Loucy (cell line): ENCODE data around the gene NSD1.

Source experiments
- H2AFZ ChIP-seq: fragments of 200-600 bp; sonication (generic); 2 replicates; pipeline ENCODE4 v1.6.0; 2016; ENCODE audit warnings: antibody characterized with exemption, mild to moderate bottlenecking, low read length, moderate library complexity
- H3F3A ChIP-seq: fragments of 200-600 bp; 2 replicates; pipeline ENCODE4 v1.6.0; 2016; ENCODE audit warnings: antibody characterized with exemption, low read depth, mild to moderate bottlenecking
- H3K27me3 ChIP-seq: fragments of 200-600 bp; sonication (generic); 2 replicates; pipeline ENCODE4 v1.6.1; 2014; ENCODE audit warnings: low read length, mild to moderate bottlenecking; ENCODE audit not compliant: insufficient read depth, poor library complexity, severe bottlenecking
- H3K36me3 ChIP-seq: fragments of 200-600 bp; sonication (generic); 2 replicates; pipeline ENCODE4 v1.6.1; 2016; ENCODE audit warnings: low read length; ENCODE audit not compliant: insufficient read depth
- H3K4me1 ChIP-seq: fragments of 200-600 bp; sonication (generic); 2 replicates; pipeline ENCODE4 v1.5.1; 2014; ENCODE audit warnings: low read length, mild to moderate bottlenecking; ENCODE audit not compliant: insufficient read depth, poor library complexity, severe bottlenecking
- H3K4me2 ChIP-seq: fragments of 200-600 bp; sonication (generic); 2 replicates; pipeline ENCODE4 v1.6.0; 2014; ENCODE audit warnings: antibody characterized with exemption, low read length, low read depth, mild to moderate bottlenecking; ENCODE audit not compliant: poor library complexity, severe bottlenecking
- H3K4me3 ChIP-seq: fragments of 200-600 bp; sonication (generic); 2 replicates; pipeline ENCODE4 v1.5.1; 2014; ENCODE audit warnings: low read length, mild to moderate bottlenecking, mixed read lengths; ENCODE audit not compliant: poor library complexity, severe bottlenecking
- H3K79me2 ChIP-seq: fragments of 200-600 bp; sonication (generic); 2 replicates; pipeline ENCODE4 v1.6.1; 2014; ENCODE audit warnings: low read length; ENCODE audit not compliant: insufficient read depth
- H3K9ac ChIP-seq: fragments of 200-600 bp; sonication (generic); 2 replicates; pipeline ENCODE4 v1.6.0; 2014; ENCODE audit warnings: mild to moderate bottlenecking, low read depth, low read length, moderate library complexity; ENCODE audit not compliant: poor library complexity, severe bottlenecking
- H3K9me2 ChIP-seq: fragments of 200-600 bp; sonication (generic); replicated peaks from 2 replicates; pipeline ENCODE4 v1.6.1; 2016; ENCODE audit warnings: low read depth, low read length, mixed read lengths
- H3K9me3 ChIP-seq: fragments of 200-600 bp; sonication (generic); 2 replicates; pipeline ENCODE4 v1.6.1; 2014; ENCODE audit warnings: mild to moderate bottlenecking, antibody characterized with exemption, low read length, low read depth; ENCODE audit not compliant: insufficient read depth
- H4K20me1 ChIP-seq: fragments of 200-600 bp; sonication (generic); 2 replicates; pipeline ENCODE4 v1.6.0; 2014; ENCODE audit warnings: antibody characterized with exemption, low read length, mild to moderate bottlenecking; ENCODE audit not compliant: insufficient read depth, poor library complexity, severe bottlenecking
- EZH2phosphoT487 ChIP-seq: fragments of 200-600 bp; IDR thresholded peaks from 2 replicates; pipeline ENCODE4 v1.6.1; 2018; ENCODE audit warnings: antibody characterized with exemption, mild to moderate bottlenecking, moderate library complexity, borderline replicate concordance
- TF ChIP-seq, protein P1 (sequence below): fragments of 200-600 bp; sonication (generic); conservative IDR thresholded peaks from 2 replicates; pipeline ENCODE4 v1.5.1; 2014; ENCODE audit warnings: mild to moderate bottlenecking, antibody characterized with exemption, low read length

Gene NSD1

DNA sequence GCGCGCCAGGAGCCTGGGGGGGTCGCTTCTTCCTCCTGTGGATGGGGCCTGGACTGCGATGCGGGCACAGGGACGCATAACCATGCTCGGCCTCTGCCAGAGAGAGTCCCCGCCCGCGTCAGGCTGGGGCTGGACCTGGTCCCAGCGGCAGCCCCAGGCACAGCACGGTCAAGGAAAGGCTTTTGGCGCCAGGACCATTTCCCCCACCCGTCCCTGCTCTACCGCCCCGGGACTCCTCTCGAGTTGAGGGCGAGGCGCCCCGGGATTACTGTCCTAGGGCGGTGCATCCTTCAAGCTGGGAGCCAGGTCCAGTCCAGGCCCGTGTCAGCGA is 177.8 kb downstream of the NSD1 start:
- Histone ChIP-seq H3K36me3 (no peaks in the 10 kb centered on the region; the same call in 1 of the 2 replicates), H4K20me1 (peaks cover 19% of the 10 kb centered on the region), H3K27me3 (no peaks in the 10 kb centered on the region), H3K79me2 (peaks cover 44% of the 10 kb centered on the region), H3F3A (no peaks in the 10 kb centered on the region), H3K9me3 (no peaks in the 10 kb centered on the region), H3K4me2 (peak overlapping the region; percentile 85), H3K9me2 (no peaks in the 10 kb centered on the region), H2AFZ (no peak overlapping the region), H3K4me1 (peaks cover 17% of the 10 kb centered on the region), H3K9ac (peak overlapping the region; percentile 89), H3K4me3 (peak overlapping the region; percentile 83)
- TF ChIP-seq, protein P1, sequence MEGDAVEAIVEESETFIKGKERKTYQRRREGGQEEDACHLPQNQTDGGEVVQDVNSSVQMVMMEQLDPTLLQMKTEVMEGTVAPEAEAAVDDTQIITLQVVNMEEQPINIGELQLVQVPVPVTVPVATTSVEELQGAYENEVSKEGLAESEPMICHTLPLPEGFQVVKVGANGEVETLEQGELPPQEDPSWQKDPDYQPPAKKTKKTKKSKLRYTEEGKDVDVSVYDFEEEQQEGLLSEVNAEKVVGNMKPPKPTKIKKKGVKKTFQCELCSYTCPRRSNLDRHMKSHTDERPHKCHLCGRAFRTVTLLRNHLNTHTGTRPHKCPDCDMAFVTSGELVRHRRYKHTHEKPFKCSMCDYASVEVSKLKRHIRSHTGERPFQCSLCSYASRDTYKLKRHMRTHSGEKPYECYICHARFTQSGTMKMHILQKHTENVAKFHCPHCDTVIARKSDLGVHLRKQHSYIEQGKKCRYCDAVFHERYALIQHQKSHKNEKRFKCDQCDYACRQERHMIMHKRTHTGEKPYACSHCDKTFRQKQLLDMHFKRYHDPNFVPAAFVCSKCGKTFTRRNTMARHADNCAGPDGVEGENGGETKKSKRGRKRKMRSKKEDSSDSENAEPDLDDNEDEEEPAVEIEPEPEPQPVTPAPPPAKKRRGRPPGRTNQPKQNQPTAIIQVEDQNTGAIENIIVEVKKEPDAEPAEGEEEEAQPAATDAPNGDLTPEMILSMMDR: no peak
- TF ChIP-seq EZH2phosphoT487: no peak

DNA sequence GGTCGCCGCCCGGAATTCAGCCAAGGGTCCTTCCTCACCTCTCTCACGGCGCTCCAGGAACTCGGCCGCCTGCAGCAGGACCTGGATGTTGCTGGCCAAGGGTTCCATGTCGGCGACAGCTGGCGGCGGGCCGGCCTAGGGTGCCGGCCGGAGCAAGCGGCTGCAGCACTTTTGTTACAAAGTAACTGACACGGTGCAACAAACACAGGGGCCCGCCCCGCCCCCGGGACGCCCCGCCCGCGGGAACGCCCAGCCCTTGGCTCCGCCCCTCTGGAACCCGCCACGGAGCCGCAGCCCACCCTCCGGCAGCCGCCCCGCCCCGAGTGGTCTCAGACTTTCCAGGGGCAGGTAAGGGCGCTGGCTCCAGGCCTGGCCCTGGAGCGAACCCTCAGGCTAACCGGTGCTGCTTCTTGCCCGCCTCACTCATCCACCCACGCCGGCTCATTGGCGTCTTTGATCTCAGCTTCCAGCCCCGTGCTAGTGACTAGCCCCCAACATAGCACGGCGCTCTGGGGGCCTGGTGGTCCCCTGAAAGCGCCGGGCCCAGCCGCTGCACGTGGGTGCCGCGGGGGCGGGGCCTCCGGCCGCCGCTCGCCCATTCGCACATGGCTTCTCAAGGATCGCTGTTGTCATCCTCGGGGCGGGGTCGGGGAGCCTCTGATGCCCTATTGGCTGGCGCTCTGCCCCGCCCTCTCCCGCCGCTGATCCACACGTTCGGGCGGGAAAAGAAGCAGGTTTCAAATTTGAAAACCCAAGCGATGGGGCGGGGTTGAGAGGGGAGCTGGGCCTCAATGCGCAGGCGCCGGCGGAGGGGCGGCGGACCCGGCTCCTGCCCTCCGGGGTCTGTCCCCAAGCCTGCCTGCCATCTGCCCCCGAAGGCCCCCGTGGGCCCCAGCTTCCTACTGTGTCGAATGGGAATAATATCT is 178.4 kb downstream of the NSD1 start, which contains the start of gene MXD3:
Gene MXD3, minus strand, starts transcription at position 176 of the 926 bp plus-strand sequence. Its CDS starts 68 bp downstream, at position 108.
- H4K20me1 ChIP-seq: peaks cover 19% of the 10 kb centered on the region
- H3K4me2 ChIP-seq: peak within 1 kb of the TSS; percentile 90
- H3K4me3 ChIP-seq: peak within 1 kb of the TSS; percentile 83
- H3K9me3 ChIP-seq: no peaks in the 10 kb centered on the region
- peaks cover 44% of the 10 kb centered on the region for H3K79me2 ChIP-seq
- peak within 1 kb of the TSS; percentile 64; the same call in 1 of the 2 replicates for H2AFZ ChIP-seq
- no peaks in the 10 kb centered on the region; the same call in 1 of the 2 replicates for H3K36me3 ChIP-seq
- H3F3A ChIP-seq: no peaks in the 10 kb centered on the region
- no peaks in the 10 kb centered on the region for H3K27me3 ChIP-seq
- peaks cover 17% of the 10 kb centered on the region for H3K4me1 ChIP-seq
- no peak for TF ChIP-seq EZH2phosphoT487
- TF ChIP-seq, protein P1: no peak
- no peaks in the 10 kb centered on the region for H3K9me2 ChIP-seq
- peak within 1 kb of the TSS; percentile 89 for H3K9ac ChIP-seq

DNA sequence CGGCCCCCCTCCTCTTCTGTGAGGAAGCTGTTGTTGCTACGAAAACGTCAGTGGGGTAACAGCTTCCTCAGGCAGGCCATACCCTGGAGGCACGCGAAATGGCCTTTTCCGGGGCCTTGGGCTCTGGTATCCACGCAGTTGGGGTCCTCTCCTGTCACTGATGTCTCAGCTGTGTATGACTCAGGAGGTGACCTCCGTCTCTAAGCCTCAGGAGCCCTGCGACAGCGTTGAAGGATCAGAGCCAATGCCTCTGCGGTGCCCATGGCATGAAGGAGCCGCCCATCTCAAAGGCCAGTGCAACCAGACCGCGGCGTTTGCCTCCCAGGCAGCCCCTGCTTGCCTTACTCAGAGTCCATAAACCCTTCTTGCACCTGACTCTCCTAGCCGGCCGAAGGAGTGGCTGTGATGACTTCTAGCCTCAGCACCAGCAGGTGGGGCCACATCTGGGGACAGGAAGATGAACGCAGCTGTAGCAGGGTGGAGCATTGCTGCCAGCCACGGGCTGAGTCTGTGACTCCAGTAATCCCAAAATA is 179.1 kb downstream of the NSD1 start:
- Histone ChIP-seq H2AFZ (no peak overlapping the region), H3K36me3 (no peaks in the 10 kb centered on the region), H3K4me3 (peak overlapping the region; percentile 83), H3F3A (no peaks in the 10 kb centered on the region), H3K9ac (peak overlapping the region; percentile 89), H3K4me1 (peaks cover 17% of the 10 kb centered on the region), H3K27me3 (no peaks in the 10 kb centered on the region), H3K9me3 (no peaks in the 10 kb centered on the region), H4K20me1 (peaks cover 19% of the 10 kb centered on the region), H3K79me2 (peaks cover 43% of the 10 kb centered on the region), H3K4me2 (peak overlapping the region; percentile 90), H3K9me2 (no peaks in the 10 kb centered on the region)
- TF ChIP-seq, protein P1: peak; percentile 21; the same call in 1 of the 2 replicates
- no peak for TF ChIP-seq EZH2phosphoT487
